Endodermal cell (in vitro differentiated cells): ENCODE data around the gene ASTN2. TPM values are rescaled to one million over a fixed set of nuclear protein-coding genes. Genes with fewer than 3 reads are reported as not detected.

Experiments used
- DNase-seq: peaks from one replicate; pipeline ENCODE4 v3.0.0-alpha.2; 2017
- H3K27ac ChIP-seq: 2 replicates; pipeline ENCODE4 v1.5.1; 2013; ENCODE audit warnings: mild to moderate bottlenecking, low read depth, low read length, moderate library complexity
- H3K27me3 ChIP-seq: 2 replicates; pipeline ENCODE4 v1.6.1; 2013; ENCODE audit warnings: mild to moderate bottlenecking, low read length, moderate library complexity; ENCODE audit not compliant: insufficient read depth, control insufficient read depth, poor library complexity, severe bottlenecking
- H3K36me3 ChIP-seq: 2 replicates; pipeline ENCODE4 v1.7.0; 2013; ENCODE audit warnings: mild to moderate bottlenecking, low read length, moderate library complexity; ENCODE audit not compliant: control insufficient read depth, insufficient read depth
- H3K4me1 ChIP-seq: one replicate; pipeline ENCODE4 v1.7.0; 2013; ENCODE audit warnings: low read length; ENCODE audit not compliant: control insufficient read depth, insufficient read depth
- H3K4me3 ChIP-seq: 2 replicates; pipeline ENCODE4 v1.5.1; 2013; ENCODE audit warnings: mild to moderate bottlenecking, low read length, moderate library complexity
- H3K9ac ChIP-seq: 2 replicates; pipeline ENCODE4 v1.6.1; 2013; ENCODE audit warnings: mild to moderate bottlenecking, low read length, moderate library complexity; ENCODE audit not compliant: poor library complexity, severe bottlenecking; ENCODE audit errors: extremely low read depth
- H3K9me3 ChIP-seq: 2 replicates; pipeline ENCODE4 v1.6.1; 2013; ENCODE audit warnings: mild to moderate bottlenecking, low read length, moderate library complexity; ENCODE audit not compliant: control insufficient read depth
- H3K27ac Mint-ChIP-seq: 2 replicates; pipeline ENCODE4 v1.8.0; 2020; ENCODE audit warnings: mixed read lengths
- H3K27me3 Mint-ChIP-seq: 2 replicates; pipeline ENCODE4 v1.8.0; 2021; ENCODE audit warnings: mild to moderate bottlenecking, mixed read lengths; ENCODE audit not compliant: insufficient read depth
- H3K36me3 Mint-ChIP-seq: 2 replicates; pipeline ENCODE4 v1.8.0; 2020; ENCODE audit warnings: low read depth, mixed read lengths
- H3K4me1 Mint-ChIP-seq: 2 replicates; pipeline ENCODE4 v1.8.0; 2020; ENCODE audit warnings: mixed read lengths
- H3K4me3 Mint-ChIP-seq: 2 replicates; pipeline ENCODE4 v1.8.0; 2020; ENCODE audit warnings: mild to moderate bottlenecking, moderate library complexity, mixed read lengths
- H3K9me3 Mint-ChIP-seq: 2 replicates; pipeline ENCODE4 v1.8.0; 2020; ENCODE audit warnings: mild to moderate bottlenecking, mixed read lengths
- WGBS, 2 experiments: methylation state at CpG; one replicate each; pipeline versions ENCODE4 v1.1.5 to v1.1.7; 2013; ENCODE audit warnings: missing lambda C conversion rate in 2 of 2, mixed read lengths in 1 of 2; ENCODE audit not compliant: insufficient coverage in 1 of 2, insufficient read length in 1 of 2; 5-methylcytosine and 5-hydroxymethylcytosine counted together
- total RNA-seq, 2 donors: library from RNA; stranded (reverse); fragmentation: NEBNext Ultra II Directional in 1 of 2; extraction: Animal tissue kit (Norgen Biotek cat#: 25700) in 1 of 2; gene quantifications; 2 replicates in 1 of 2; 3 replicates in 1 of 2; pipeline ENCODE4 v1.2.1, GENCODE V29; 2021
- TF ChIP-seq, protein P1 (sequence below): fragments of 200-600 bp; sonication (generic); conservative IDR thresholded peaks from 2 replicates; pipeline ENCODE4 v1.5.0; 2021; ENCODE audit warnings: antibody characterized with exemption, mild to moderate bottlenecking

ASTN2 gene
- total RNA-seq, 2 donors from 2014 or later: 8.9 to 10.4 TPM

DNA sequence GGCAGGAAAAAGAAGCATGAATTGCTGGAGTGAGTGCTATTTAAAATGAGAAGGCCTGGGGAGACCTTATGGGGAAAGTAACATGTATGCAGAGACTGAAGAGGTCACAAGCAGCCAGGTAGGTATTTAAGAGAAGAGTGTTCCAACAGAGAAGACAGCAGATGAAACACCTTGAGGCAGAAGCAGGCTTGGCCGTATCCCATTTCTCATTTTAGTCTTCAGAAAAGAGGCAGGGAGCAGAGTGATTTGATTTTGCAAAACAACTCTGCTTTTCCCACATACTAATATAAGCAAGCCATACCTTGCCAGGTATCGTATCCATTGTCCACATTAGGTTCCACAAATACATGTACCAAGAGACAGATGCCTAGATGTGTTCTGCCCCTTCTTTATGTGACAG lies 244.3 kb downstream of the ASTN2 start:
- no peak overlapping the region for H3K27ac Mint-ChIP-seq
- H3K9ac ChIP-seq: no peak overlapping the region
- WGBS, 2 experiments: 90 to 91% methylated on average over 2 of the region's 2 CpGs
- H3K27me3 ChIP-seq: no peaks in the 10 kb centered on the region
- H3K27ac ChIP-seq: no peak overlapping the region
- H3K27me3 Mint-ChIP-seq: no peaks in the 10 kb centered on the region
- TF ChIP-seq, protein P1, sequence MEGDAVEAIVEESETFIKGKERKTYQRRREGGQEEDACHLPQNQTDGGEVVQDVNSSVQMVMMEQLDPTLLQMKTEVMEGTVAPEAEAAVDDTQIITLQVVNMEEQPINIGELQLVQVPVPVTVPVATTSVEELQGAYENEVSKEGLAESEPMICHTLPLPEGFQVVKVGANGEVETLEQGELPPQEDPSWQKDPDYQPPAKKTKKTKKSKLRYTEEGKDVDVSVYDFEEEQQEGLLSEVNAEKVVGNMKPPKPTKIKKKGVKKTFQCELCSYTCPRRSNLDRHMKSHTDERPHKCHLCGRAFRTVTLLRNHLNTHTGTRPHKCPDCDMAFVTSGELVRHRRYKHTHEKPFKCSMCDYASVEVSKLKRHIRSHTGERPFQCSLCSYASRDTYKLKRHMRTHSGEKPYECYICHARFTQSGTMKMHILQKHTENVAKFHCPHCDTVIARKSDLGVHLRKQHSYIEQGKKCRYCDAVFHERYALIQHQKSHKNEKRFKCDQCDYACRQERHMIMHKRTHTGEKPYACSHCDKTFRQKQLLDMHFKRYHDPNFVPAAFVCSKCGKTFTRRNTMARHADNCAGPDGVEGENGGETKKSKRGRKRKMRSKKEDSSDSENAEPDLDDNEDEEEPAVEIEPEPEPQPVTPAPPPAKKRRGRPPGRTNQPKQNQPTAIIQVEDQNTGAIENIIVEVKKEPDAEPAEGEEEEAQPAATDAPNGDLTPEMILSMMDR: no peak
- peaks cover 1% of the 10 kb centered on the region for H3K4me1 Mint-ChIP-seq
- no peak for DNase-seq
- no peaks in the 10 kb centered on the region for H3K4me1 ChIP-seq
- H3K9me3 Mint-ChIP-seq: no peaks in the 10 kb centered on the region
- no peak overlapping the region for H3K4me3 Mint-ChIP-seq
- no peaks in the 10 kb centered on the region for H3K36me3 ChIP-seq
- H3K9me3 ChIP-seq: no peaks in the 10 kb centered on the region
- H3K36me3 Mint-ChIP-seq: no peaks in the 10 kb centered on the region
- H3K4me3 ChIP-seq: no peak overlapping the region

DNA sequence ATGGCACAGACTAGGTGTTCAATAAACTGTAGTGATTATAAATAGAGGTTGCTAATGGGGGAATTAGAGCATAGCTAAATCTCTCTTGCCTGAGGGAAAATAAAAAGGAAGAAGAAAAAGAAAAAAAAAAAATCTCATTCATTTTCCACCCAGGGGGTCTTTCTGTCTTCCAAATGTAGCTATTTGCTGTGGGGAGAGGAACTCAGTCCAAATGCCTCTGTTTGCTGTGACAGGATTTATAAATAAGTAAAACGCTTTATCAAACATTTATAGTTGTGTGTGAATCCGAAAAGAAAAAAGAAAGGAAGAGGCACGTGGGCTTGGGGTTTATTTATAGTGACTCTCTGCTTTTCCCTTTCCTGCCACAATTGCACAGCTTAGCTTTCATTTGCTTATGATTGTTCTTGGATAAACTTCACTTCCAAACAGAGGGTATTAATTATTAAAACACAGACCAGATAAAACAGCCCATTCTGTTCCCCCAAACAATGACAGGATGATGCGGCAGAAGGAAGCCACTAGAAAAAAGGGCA lies 245.7 kb downstream of the ASTN2 start:
- Mint-ChIP-seq H3K36me3 (no peaks in the 10 kb centered on the region), H3K9me3 (no peaks in the 10 kb centered on the region), H3K4me3 (no peak overlapping the region), H3K4me1 (peaks cover 1% of the 10 kb centered on the region), H3K27ac (no peak overlapping the region), H3K27me3 (peaks cover 4% of the 10 kb centered on the region)
- no peaks in the 10 kb centered on the region for H3K36me3 ChIP-seq
- H3K27ac ChIP-seq: no peak overlapping the region
- no peaks in the 10 kb centered on the region for H3K4me1 ChIP-seq
- DNase-seq: no peak
- TF ChIP-seq, protein P1: no peak
- no peaks in the 10 kb centered on the region for H3K9me3 ChIP-seq
- 70 to 76% methylated on average over 3 to 4 of the region's 4 CpGs for WGBS, 2 experiments
- no peak overlapping the region for H3K9ac ChIP-seq
- H3K27me3 ChIP-seq: no peaks in the 10 kb centered on the region
- no peak overlapping the region for H3K4me3 ChIP-seq

DNA sequence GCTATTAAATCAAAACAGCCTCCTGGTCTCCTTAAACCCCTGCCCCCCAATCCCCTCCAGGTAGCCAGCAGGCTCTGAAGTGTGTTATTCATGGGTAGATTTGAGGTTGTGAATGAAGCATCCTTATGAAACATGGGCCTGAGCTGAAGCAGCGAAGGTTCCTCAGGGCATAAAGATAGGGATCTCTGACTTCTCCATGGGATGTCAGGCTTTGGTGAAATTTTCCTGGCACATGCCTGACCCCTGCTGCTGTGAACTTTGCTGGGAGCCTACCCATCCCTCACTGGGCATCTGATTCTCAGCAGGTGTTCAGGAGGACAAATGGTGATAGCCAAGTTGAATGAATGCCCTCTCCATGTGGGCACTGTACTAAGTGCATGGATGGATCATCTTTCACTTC lies 250.3 kb downstream of the ASTN2 start:
- Mint-ChIP-seq H3K4me3 (no peak overlapping the region), H3K36me3 (no peaks in the 10 kb centered on the region), H3K9me3 (no peaks in the 10 kb centered on the region), H3K27ac (no peak overlapping the region), H3K4me1 (peaks cover 8% of the 10 kb centered on the region), H3K27me3 (peaks cover 4% of the 10 kb centered on the region)
- Histone ChIP-seq H3K4me3 (no peak overlapping the region), H3K27me3 (no peaks in the 10 kb centered on the region), H3K4me1 (no peaks in the 10 kb centered on the region), H3K36me3 (no peaks in the 10 kb centered on the region), H3K9ac (no peak overlapping the region), H3K9me3 (no peaks in the 10 kb centered on the region), H3K27ac (no peak overlapping the region)
- TF ChIP-seq, protein P1: no peak
- 91 to 100% methylated on average over 1 of the region's 1 CpG for WGBS, 2 experiments
- DNase-seq: no peak
